Naive thymus-derived CD8-positive, alpha-beta T cell (primary cell): Measurements from ENCODE around the gene PLEKHH3. TPM values are rescaled to one million over a fixed set of nuclear protein-coding genes. Genes with fewer than 3 reads are reported as not detected.

Source experiments
- ATAC-seq, 2 donors: fragments of 150-1000 bp; cut with Tn5 transposase in 1 of 2; sonication (Bioruptor Pico), chemical (Tn5 transposase) in 1 of 2; 1 replicate in 1 of 2; 2 replicates in 1 of 2; pipeline ENCODE4 v1.10.0; 2021; ENCODE audit warnings: mild to moderate bottlenecking in 2 of 2, moderate library complexity in 2 of 2
- POLR2A ChIA-PET: fragments of 350-600 bp; sonication (Branson Sonifier 250); formaldehyde crosslinking; loops from one replicate; lab custom pipeline; 2021; ENCODE audit warnings: antibody characterized with exemption; lab: Charles Lee
- DNase-seq, 10 donors: peaks; one replicate each; pipeline versions ENCODE4 v3.0.0 to v3.0.0-alpha.2; 2020 to 2022
- H3K27ac Mint-ChIP-seq, 10 donors: one replicate each; pipeline ENCODE4 v1.8.0; 2020 to 2022; ENCODE audit warnings: mild to moderate bottlenecking in 10 of 10, mixed read lengths in 10 of 10, moderate library complexity in 4 of 10, inconsistent platforms in 1 of 10
- H3K27me3 Mint-ChIP-seq, 5 donors: one replicate each; pipeline ENCODE4 v1.8.0; 2021 to 2022; ENCODE audit warnings: mixed read lengths in 5 of 5
- H3K36me3 Mint-ChIP-seq, 3 donors: one replicate each; pipeline ENCODE4 v1.8.0; 2020 to 2022; ENCODE audit warnings: mixed read lengths in 3 of 3, mild to moderate bottlenecking in 2 of 3, inconsistent platforms in 1 of 3
- H3K4me1 Mint-ChIP-seq, 4 donors: one replicate each; pipeline ENCODE4 v1.8.0; 2021 to 2022; ENCODE audit warnings: mixed read lengths in 4 of 4
- H3K4me3 Mint-ChIP-seq, 10 donors: one replicate each; pipeline ENCODE4 v1.8.0; 2020 to 2022; ENCODE audit warnings: mild to moderate bottlenecking in 10 of 10, mixed read lengths in 10 of 10, moderate library complexity in 6 of 10, inconsistent platforms in 1 of 10
- H3K9me3 Mint-ChIP-seq, 9 donors: one replicate each; pipeline ENCODE4 v1.8.0; 2020 to 2022; ENCODE audit warnings: mixed read lengths in 9 of 9, mild to moderate bottlenecking in 3 of 9, inconsistent platforms in 1 of 9, moderate library complexity in 1 of 9
- polyA plus RNA-seq, 3 donors: library from polyadenylated mRNA; unstranded; fragments of 300-500 nt; fragmentation: Illumina TruSeq; gene quantifications; one replicate each; pipeline ENCODE4 v1.2.3, GENCODE V29; 2021
- total RNA-seq, 8 experiments: library from RNA in 2 of 8; stranded (reverse) in 2 of 8; gene quantifications; one replicate each; pipeline ENCODE4 v1.2.3 and lab custom pipeline; 2021 to 2026

Gene PLEKHH3
- total and polyA plus RNA-seq, 5 experiments from 2014 or later: not detected

DNA sequence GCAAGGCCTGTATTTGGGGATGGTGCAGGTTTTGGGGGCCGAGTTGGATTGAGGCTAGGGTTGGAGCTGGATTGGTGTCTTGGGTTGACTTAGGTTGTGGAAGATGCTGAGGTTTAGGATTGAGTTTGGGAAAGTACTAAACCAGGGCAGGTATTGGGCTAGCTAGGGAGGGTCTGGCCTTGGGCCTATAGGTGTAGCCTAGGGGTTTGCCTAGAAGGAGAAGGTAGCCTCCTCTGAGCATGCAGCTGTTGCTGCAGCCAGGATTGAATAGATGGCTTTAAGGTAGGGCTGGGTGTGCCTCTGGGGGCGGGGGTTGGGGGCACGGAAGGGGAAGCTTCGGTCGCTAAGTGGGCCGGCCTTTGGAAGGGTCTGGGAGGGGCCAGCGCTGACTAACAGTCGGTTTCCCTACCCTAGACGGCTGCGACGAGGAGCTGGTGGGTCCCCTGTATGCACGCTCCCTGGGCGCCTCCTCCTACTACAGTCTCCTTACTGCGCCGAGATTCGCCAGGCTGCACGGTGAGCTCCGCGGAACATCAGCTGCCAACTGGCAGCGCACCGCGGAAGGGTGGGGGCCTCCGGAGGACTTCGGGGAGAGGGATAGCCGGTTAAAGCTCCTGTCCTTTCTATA is 6.7 kb upstream of the PLEKHH3 start:
- H3K36me3 Mint-ChIP-seq: no peaks in the 10 kb centered on the region
- H3K4me1 Mint-ChIP-seq: peaks cover 27 to 47% (median 45%) of the 10 kb centered on the region in 4 donors
- POLR2A ChIA-PET: interaction anchor here (0.5 to 2.1 kb wide), 6 partner anchors 11 to 437 kb away, joined by 3 to 6 read pairs (median 3); no protein-coding TSS in a partner anchor
- no peak for ATAC-seq
- H3K9me3 Mint-ChIP-seq: no peaks in the 10 kb centered on the region
- H3K27me3 Mint-ChIP-seq: peaks cover 12 to 37% (median 24%) of the 10 kb centered on the region in 5 donors
- H3K4me3 Mint-ChIP-seq: peak overlapping the region; percentile 26 to 93 (median 73)
- H3K27ac Mint-ChIP-seq: peak overlapping the region in 3 of 10 donors; percentile 59 to 84 (median 65)
- DNase-seq: no peak

DNA sequence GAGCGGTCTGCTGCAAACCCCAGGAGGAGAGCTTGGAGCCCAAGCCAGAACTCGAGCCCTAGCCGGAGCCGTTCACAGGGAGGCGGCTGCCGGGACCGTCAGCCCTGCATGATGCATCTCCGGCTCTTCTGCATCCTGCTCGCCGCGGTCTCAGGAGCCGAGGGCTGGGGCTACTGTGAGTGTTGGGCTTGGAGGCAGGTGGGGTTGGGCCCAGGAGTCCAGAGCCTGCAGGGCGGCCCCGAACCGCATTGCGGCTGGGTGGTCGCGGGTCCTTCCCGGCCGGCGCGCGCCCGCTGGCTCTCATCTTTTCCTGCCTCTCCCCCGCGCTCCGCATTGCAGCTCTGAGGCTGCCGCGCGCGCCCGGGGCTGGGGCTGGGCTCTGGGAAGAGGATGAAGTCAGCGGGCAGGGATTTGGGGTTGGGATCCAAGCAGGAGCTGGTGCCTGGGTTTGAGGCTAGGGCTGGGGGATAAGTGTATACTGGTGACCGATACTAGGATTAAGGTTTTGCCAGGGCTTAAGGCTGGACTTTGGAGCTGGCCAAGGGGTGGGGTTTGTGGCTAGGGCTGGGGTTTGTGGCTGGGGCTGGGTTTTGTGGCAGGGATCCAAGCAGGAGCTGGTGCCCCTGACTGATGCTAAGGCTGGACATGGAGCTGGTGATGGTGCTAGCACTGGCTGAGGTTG is 6.1 kb upstream of the PLEKHH3 start:
- peak overlapping the region; percentile 53 to 93 (median 76) for H3K4me3 Mint-ChIP-seq
- POLR2A ChIA-PET: interaction anchor here (0.6 to 2.1 kb wide), 4 partner anchors 11 to 135 kb away, joined by 3 to 6 read pairs (median 4); no protein-coding TSS in a partner anchor
- no peaks in the 10 kb centered on the region for H3K36me3 Mint-ChIP-seq
- H3K27ac Mint-ChIP-seq: peak overlapping the region in 2 of 10 donors; percentile 57 to 84
- no peaks in the 10 kb centered on the region for H3K9me3 Mint-ChIP-seq
- peaks cover 29 to 50% (median 49%) of the 10 kb centered on the region in 4 donors for H3K4me1 Mint-ChIP-seq
- ATAC-seq: peak in 1 of 2 donors; percentile 17
- no peak for DNase-seq
- H3K27me3 Mint-ChIP-seq: peaks cover 12 to 37% (median 24%) of the 10 kb centered on the region in 5 donors

GRCh38 chr17:42681976-42682721 is 5.4 kb upstream of the PLEKHH3 start, which contains the start of gene CNTNAP1:
Gene CNTNAP1, plus strand, starts transcription at chr17:42682531. Its CDS starts 299 bp downstream, at chr17:42682830.
- ATAC-seq: no peak
- DNase-seq: no peak
- POLR2A ChIA-PET: interaction anchor here (1.4 kb wide), 1 partner anchor 74 kb away, joined by 3 read pairs; no protein-coding TSS in a partner anchor
- peaks cover 12 to 39% (median 24%) of the 10 kb centered on the region in 5 donors for H3K27me3 Mint-ChIP-seq
- peak within 1 kb of the TSS; percentile 53 to 93 (median 76) for H3K4me3 Mint-ChIP-seq
- H3K4me1 Mint-ChIP-seq: peaks cover 29 to 57% (median 55%) of the 10 kb centered on the region in 4 donors
- H3K36me3 Mint-ChIP-seq: no peaks in the 10 kb centered on the region
- H3K9me3 Mint-ChIP-seq: no peaks in the 10 kb centered on the region
- peak within 1 kb of the TSS in 5 of 10 donors; percentile 19 to 84 (median 46) for H3K27ac Mint-ChIP-seq

DNA sequence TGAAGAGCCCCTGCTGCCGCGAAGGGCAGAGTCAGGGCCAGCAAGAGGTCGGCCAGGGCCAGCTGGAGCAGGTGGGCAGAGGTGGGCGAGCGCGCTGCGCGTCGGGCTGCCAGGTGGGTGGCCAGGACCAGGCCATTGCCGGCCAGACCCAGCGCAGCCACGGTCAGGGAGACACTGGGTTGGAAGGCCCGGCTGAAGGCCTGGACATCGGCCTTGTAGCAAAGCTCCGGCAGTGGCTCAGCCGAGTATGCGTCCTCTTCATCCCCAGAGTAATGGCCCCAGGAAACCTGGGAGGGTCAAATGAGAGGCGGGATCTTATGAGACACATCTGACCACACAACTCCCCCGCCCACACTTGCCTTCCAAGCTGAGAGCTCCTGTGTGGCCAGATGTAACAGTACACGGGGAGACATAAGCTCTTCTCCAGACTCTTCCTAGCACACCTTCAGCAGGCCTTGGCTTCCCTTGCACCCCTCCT is 3.6 kb upstream of the PLEKHH3 start:
- DNase-seq: no peak
- Mint-ChIP-seq H3K27me3 (peaks cover 15 to 47% (median 25%) of the 10 kb centered on the region in 5 donors), H3K36me3 (peaks cover 0 to 2% (median 0%) of the 10 kb centered on the region in 3 donors), H3K9me3 (no peaks in the 10 kb centered on the region), H3K4me3 (peak overlapping the region; percentile 12 to 93 (median 74)), H3K4me1 (peaks cover 30 to 64% (median 61%) of the 10 kb centered on the region in 4 donors), H3K27ac (peak overlapping the region in 3 of 10 donors; percentile 53 to 83 (median 57))
- POLR2A ChIA-PET: interaction anchor here (1.2 to 2.9 kb wide), 6 partner anchors 9 to 113 kb away, joined by 3 to 20 read pairs (median 8); partner anchors contain the start of genes MLX, PSMC3IP, RETREG3 and TUBG1
- ATAC-seq: no peak

DNA sequence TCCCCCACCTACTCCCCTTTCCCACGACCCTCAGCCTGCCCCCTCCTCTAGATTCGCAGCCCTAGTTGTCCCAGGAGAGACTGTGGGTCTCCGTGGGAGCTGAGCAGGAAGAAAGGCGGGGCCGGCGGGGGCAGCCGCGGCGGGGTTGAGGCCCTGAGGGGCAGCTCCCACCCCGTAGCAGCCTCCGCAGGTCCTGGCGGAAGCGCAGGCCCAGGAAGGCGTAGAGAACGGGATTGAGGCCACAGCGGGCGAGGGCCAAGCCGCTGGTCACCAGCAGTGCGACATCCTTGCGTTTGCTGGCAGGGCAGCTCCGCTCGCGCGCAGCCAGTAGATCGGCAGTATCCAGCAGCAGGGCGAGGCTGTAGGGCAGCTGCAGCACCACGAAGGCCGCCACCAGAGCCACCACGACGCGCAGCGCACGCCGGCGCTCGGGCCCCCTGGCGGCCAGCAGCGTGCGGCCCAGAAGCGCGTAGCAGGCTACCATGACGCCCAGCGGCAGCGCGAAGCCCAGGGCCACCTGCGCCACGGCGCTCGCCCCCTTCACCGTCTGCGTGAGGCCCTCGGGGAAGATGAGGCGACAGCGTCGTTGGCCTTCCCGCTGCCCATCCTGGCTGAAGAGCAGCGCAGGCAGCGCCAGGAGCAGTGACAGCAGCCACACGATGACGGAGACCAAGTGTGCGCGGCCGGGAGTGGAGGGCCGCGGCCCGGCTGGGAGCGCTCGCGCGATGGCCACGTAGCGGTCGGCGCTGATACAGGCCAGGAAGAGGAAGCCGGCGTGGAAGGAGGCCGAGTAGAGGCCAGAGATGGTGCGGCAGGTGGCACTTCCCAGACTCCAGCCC is 2.9 kb upstream of the PLEKHH3 start:
- Mint-ChIP-seq H3K36me3 (peaks cover 0 to 2% (median 0%) of the 10 kb centered on the region in 3 donors), H3K4me3 (peak overlapping the region; percentile 67 to 93 (median 82)), H3K27me3 (peaks cover 16 to 52% (median 27%) of the 10 kb centered on the region in 5 donors), H3K4me1 (peaks cover 31 to 67% (median 65%) of the 10 kb centered on the region in 4 donors), H3K27ac (peak overlapping the region in 7 of 10 donors; percentile 53 to 90 (median 85)), H3K9me3 (no peaks in the 10 kb centered on the region)
- DNase-seq (peak; percentile 61 to 82 (median 71)), ATAC-seq (peak; percentile 55 to 69)
- POLR2A ChIA-PET: interaction anchor here (0.6 to 2.9 kb wide), 12 partner anchors 9 to 280 kb away, joined by 3 to 20 read pairs (median 4); partner anchors contain the start of genes MLX, PSMC3IP, RETREG3 and TUBG1

GRCh38 chr17:42678951-42679491 is 2.2 kb upstream of the PLEKHH3 start:
- peak overlapping the region in 7 of 10 donors; percentile 53 to 90 (median 83) for H3K27ac Mint-ChIP-seq
- H3K9me3 Mint-ChIP-seq: peaks cover 0 to 4% (median 0%) of the 10 kb centered on the region in 9 donors
- DNase-seq: peak in 7 of 10 donors; percentile 37 to 77 (median 41)
- H3K4me1 Mint-ChIP-seq: peaks cover 35 to 73% (median 71%) of the 10 kb centered on the region in 4 donors
- ATAC-seq: peak; percentile 7 to 9
- H3K36me3 Mint-ChIP-seq: peaks cover 0 to 2% (median 0%) of the 10 kb centered on the region in 3 donors
- peaks cover 16 to 59% (median 34%) of the 10 kb centered on the region in 5 donors for H3K27me3 Mint-ChIP-seq
- peak overlapping the region; percentile 79 to 93 (median 87) for H3K4me3 Mint-ChIP-seq
- POLR2A ChIA-PET: interaction anchor here (0.6 to 2.9 kb wide), 12 partner anchors 8 to 682 kb away, joined by 3 to 20 read pairs (median 3); partner anchors contain the start of genes MLX, PSMC3IP, RETREG3 and TUBG1

DNA sequence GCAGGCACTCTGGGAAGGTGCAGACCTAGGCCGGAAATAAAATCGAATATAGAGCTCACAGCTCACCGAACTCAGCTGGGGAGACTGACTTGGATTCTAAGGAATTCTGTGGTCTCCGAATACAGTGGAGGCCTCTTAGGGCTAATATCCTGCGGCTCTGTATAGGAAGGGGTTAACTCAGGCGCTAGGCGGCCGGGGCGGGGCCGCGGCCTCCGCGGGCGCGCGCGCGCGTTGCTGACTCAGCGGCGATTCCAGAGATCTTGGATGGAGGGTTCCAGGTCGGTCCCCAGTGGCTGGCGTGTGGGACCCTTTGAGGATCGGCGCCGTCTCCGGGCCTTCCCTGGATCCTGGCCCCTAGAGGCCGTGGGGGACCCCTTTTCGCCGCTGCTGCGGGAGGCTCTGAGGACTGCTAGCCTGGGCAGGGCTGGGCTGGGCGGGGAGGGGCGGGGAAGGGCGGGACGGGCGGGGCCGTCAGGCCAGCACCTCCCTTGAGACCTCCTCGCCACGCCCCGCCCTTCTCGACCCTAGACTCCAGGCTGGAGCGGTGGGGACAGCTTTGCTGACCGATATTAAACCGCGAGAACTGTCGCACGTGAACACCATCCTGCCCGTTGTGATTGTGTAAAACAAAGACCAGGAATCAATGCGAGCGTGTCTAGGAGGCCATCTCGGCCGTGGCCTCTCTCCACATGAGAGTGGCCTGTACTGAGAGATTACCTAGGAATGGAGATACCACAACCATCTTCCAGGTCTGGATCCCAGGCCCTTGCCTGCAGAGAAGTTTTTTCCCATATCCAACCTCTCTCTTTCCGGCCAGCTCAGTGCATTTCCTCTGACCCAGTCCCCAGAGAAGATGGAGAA is 1.4 kb upstream of the PLEKHH3 start:
- Mint-ChIP-seq H3K36me3 (peaks cover 0 to 2% (median 0%) of the 10 kb centered on the region in 3 donors), H3K27me3 (peaks cover 14 to 56% (median 32%) of the 10 kb centered on the region in 5 donors), H3K4me3 (peak overlapping the region; percentile 82 to 93 (median 92)), H3K27ac (peak overlapping the region; percentile 25 to 90 (median 76)), H3K4me1 (peaks cover 30 to 66% (median 64%) of the 10 kb centered on the region in 4 donors), H3K9me3 (peaks cover 0 to 4% (median 0%) of the 10 kb centered on the region in 9 donors)
- POLR2A ChIA-PET: interaction anchor here (0.7 to 2.9 kb wide), 13 partner anchors 8 to 683 kb away, joined by 3 to 20 read pairs (median 3); partner anchors contain the start of genes NAGLU, PSMC3IP, RETREG3 and TUBG1
- peak in 9 of 10 donors; percentile 40 to 76 (median 58) for DNase-seq
- peak in 1 of 2 donors; percentile 17 for ATAC-seq

DNA sequence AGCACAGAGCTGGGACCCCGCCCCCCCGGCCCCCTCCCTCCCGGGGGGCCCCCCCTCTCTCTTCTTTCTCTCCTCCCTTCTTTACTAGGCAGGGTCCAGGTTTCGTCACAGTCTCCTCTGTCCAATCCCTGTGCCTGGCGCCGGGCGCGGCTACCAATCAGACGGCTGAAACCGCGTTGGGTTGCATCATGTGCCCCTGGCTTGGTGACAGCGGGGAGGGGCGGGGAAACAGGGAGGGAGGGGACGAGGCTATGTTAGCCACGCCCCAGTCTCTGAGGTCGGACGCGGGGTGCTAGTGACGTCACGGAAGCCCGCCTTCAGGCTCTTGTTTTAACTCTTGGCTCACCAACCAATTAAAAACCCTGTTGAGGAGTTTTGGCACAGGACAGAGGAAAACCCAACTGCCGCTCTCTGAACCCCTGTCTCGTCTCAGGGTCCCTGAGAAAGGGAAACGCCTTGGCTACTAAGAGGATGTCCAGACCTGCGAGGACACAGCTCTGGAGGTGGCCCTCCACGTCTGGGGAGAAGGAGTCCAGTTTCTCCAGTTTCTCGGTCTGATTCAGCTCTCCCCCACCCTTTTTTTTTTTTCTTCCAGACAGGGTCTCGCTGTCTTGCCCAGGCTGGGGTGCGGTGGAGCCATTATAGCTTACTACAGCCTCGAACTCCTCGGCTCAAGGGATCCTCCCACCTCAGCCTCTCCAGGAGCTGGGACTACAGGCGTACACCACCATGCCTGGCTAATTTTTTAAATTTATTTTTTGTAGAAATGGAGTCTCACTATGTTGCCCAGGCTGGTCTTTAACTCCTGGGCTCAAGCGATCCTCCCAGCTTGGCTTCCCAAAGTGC is 441 bp upstream of the PLEKHH3 start:
- Mint-ChIP-seq H3K9me3 (peaks cover 0 to 4% (median 0%) of the 10 kb centered on the region in 9 donors), H3K36me3 (peaks cover 0 to 2% (median 0%) of the 10 kb centered on the region in 3 donors), H3K27me3 (peaks cover 16 to 48% (median 24%) of the 10 kb centered on the region in 5 donors), H3K27ac (peak overlapping the region in 8 of 10 donors; percentile 71 to 90 (median 80)), H3K4me1 (peaks cover 24 to 57% (median 56%) of the 10 kb centered on the region in 4 donors), H3K4me3 (peak overlapping the region; percentile 82 to 93 (median 92))
- DNase-seq (peak; percentile 84 to 98 (median 94)), ATAC-seq (peak; percentile 68 to 85)
- POLR2A ChIA-PET: interaction anchor here (0.7 to 1.9 kb wide), 8 partner anchors 9 to 141 kb away, joined by 3 to 5 read pairs (median 3); partner anchors contain the start of genes EZH1, NAGLU, PSMC3IP and RETREG3

- H3K9me3 Mint-ChIP-seq: peaks cover 0 to 4% (median 0%) of the 10 kb centered on the region in 9 donors
- peaks cover 0 to 2% (median 0%) of the 10 kb centered on the region in 3 donors for H3K36me3 Mint-ChIP-seq
- peaks cover 20 to 54% (median 52%) of the 10 kb centered on the region in 4 donors for H3K4me1 Mint-ChIP-seq
- ATAC-seq (no peak), DNase-seq (no peak)
- peaks cover 15 to 47% (median 22%) of the 10 kb centered on the region in 5 donors for H3K27me3 Mint-ChIP-seq
- POLR2A ChIA-PET: interaction anchor here (0.7 to 1.9 kb wide), 4 partner anchors 8 to 140 kb away, joined by 3 to 5 read pairs (median 4); partner anchors contain the start of genes NAGLU and PSMC3IP
- H3K4me3 Mint-ChIP-seq: peak overlapping the region; percentile 60 to 93 (median 74)
- H3K27ac Mint-ChIP-seq: peak overlapping the region in 2 of 10 donors; percentile 19 to 27
Measured at GRCh38 chr17:42675965-42676423, 800 bp downstream of the PLEKHH3 start.
